Suppressor macrophage treated with lipopolysaccharide for 4 hours (primary cell): ENCODE results near the gene FAS.

ENCODE experiments used
- DNase-seq: peaks from one replicate; pipeline ENCODE4 v3.0.0-alpha.2; 2020

FAS gene

DNA sequence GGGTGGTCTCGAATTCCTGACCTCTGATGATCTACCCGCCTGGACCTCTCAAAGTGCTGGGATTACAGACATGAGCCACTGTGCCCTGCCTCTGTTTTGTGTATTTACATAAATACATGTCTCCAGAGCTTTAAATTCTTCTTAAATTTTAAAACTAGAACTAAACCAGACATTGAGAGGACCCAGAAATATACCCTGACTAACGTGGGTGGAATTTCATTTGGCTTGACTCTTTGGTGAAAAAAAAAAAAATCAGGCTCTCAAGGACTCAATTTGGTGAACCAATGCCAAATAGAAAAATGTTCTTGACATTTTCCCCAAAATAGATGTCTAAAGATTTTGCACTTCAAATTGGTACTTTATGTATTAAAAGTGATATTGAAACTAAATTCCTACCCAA is 16.6 kb upstream of the FAS start:
- no peak for DNase-seq

GRCh38 chr10:88974446-88975376 is 15.9 kb upstream of the FAS start:
- DNase-seq: peak; percentile 33

DNA sequence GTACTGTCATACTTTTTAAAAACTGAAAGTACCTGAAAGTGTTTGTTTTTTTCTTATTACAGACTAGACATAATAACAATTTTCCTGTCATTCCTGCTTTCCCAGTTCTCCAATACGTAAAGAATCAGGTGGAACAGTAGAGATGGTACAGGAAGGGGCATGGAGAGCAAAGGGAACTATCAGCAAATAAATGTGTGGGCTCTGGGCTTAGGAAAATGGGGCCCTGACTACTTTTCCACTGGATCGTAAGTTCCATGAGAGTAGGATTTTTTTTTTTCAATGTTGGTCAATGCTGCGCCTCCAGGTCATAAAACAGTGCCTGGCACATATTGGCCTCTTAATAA is 15.2 kb upstream of the FAS start:
- DNase-seq: no peak

- DNase-seq: no peak
Observed at GRCh38 chr10:88978463-88978862, 12.1 kb upstream of the FAS start.

GRCh38 chr10:88979153-88979562 is 11.4 kb upstream of the FAS start:
- peak; percentile 17 for DNase-seq

GRCh38 chr10:88979603-88980002 is 11.0 kb upstream of the FAS start:
- DNase-seq: no peak

- no peak for DNase-seq
Observed at GRCh38 chr10:88980247-88980646, 10.4 kb upstream of the FAS start.

GRCh38 chr10:88980800-88981199 is 9.8 kb upstream of the FAS start:
- DNase-seq: no peak

DNA sequence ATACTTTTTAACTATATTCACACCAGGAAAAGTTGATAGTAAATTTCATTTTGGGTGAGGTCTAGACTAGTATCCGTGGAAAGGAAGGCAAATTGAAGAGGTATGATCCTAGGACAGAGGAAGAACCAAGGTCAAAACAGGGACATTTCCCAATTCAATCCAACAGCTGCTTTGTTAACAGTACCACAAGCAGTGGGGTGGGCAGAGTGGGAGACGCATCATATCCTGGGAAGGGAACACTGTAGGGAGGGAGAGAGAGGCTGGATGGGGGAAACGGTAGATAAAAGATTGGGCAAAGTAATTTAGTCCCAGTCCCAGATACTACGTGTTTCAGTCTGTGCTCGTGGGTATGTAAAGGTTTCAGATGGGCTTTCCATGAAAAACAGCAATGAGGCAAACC is 9.2 kb upstream of the FAS start:
- no peak for DNase-seq

DNA sequence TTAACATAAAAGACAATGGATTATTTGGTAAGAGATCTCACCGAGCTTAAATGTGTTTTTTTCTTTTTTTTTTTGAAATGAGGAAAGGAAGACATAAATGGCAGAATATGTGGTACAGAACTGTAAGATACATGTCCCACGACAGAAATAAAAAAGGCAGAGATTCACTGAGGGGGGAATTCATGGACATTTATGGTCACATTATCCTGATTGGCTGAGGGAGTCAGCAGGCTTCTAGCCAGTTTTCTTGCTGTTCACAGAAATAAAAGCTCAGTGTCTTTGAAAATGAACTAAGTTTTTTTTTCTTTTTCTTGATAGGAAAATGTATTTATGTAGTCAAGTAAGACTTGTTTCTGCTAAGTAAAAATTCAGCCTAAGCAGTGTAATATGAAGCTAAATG is 8.2 kb upstream of the FAS start:
- no peak for DNase-seq

DNA sequence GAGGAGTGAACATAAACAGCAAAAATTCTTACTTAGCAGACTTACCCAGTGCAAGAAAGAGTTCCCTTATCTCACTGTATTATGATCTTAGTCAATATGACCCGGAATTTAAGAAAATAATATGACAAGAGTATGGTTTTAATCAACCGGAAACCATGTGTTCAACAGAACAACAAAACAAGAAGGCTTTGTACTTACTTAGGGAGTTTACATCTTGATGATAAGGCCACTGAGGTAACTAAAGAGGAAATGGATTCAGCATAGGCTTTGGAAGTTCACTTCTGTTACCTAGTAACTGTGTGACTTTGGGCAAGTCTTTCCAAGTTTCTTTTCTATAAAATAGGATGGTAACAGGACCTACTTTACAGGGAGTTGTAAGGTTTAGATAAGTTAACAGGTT is 7.4 kb upstream of the FAS start:
- no peak for DNase-seq

GRCh38 chr10:88983939-88984338 is 6.7 kb upstream of the FAS start:
- DNase-seq: no peak

GRCh38 chr10:88984525-88984924 is 6.1 kb upstream of the FAS start:
- no peak for DNase-seq

DNA sequence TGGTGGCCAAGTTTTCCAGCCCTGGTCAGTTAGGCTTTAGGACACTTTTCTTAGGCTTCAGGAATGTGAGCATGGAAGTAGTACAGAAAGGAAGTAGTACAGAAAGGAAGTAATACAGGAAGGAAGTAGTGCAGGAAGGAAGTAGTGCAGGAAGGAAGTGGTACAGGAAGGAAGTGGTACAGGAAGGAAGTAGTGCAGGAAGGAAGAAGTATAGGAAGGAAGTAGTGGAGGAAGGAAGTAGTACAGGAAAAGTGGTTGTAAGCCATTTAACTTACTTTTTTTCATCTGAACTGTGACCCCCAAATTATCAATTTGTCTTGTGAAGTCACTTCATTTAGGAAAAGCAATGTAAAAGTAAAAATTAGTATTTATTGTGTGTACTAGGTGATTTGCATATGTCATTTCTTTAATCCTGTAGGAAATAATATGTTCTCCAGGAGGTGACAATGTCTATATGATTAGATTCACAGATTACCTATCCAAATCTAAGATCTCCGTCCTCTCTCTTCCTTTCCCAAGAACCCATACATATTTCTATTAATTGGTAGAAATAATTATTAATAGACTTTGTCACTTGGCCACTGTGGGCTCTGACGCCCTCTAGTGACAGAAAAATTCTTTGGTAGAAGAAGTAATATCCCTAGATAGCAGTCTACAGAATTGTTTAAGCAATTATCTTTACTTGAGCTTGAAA is 3.9 kb upstream of the FAS start:
- peak; percentile 77 for DNase-seq

GRCh38 chr10:88987243-88987725 is 3.3 kb upstream of the FAS start:
- no peak for DNase-seq

DNA sequence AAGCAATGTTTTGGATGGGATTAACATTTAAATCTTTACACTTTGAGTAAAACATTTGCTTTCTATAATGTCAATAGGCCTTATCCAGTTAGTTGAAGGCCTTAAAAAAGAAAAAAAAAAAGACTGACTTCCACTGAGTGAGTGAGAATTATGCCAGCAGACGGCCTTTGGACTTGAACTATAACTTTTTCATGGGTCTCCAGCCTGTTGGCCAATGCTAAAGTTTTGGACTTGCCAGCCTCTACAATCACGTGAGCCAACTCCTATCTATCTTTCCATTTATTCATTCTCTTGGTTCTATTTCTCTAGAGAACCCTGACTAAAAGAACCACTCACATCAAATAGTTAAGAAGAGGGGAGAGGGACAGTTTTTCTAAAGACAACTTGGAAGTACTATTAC is 2.8 kb upstream of the FAS start:
- DNase-seq: no peak

DNA sequence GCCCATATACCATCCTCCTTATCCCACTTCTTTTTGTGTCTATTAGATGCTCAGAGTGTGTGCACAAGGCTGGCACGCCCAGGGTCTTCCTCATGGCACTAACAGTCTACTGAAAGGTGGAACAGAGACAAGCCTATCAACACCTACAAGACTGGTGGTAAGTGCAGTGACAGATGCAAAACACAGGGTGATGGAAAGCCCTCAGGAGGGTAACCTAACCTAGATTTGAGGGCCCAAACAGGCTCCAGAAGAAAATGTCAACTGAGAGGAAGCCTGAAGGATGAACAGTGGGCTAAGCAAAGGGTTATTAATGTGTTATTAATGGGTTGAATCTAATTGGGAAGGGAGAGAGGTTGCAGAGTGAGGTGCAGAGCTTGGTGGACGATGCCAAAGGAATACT is 1.2 kb upstream of the FAS start:
- no peak for DNase-seq

DNA sequence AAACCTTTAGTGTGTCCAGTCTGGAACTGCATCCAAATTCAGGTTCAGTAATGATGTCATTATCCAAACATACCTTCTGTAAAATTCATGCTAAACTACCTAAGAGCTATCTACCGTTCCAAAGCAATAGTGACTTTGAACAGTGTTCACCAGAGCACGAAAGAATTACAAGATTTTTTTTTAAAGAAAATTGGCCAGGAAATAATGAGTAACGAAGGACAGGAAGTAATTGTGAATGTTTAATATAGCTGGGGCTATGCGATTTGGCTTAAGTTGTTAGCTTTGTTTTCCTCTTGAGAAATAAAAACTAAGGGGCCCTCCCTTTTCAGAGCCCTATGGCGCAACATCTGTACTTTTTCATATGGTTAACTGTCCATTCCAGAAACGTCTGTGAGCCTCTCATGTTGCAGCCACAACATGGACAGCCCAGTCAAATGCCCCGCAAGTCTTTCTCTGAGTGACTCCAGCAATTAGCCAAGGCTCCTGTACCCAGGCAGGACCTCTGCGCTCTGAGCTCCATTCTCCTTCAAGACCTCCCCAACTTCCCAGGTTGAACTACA is 694 bp upstream of the FAS start:
- peak; percentile 83 for DNase-seq

DNA sequence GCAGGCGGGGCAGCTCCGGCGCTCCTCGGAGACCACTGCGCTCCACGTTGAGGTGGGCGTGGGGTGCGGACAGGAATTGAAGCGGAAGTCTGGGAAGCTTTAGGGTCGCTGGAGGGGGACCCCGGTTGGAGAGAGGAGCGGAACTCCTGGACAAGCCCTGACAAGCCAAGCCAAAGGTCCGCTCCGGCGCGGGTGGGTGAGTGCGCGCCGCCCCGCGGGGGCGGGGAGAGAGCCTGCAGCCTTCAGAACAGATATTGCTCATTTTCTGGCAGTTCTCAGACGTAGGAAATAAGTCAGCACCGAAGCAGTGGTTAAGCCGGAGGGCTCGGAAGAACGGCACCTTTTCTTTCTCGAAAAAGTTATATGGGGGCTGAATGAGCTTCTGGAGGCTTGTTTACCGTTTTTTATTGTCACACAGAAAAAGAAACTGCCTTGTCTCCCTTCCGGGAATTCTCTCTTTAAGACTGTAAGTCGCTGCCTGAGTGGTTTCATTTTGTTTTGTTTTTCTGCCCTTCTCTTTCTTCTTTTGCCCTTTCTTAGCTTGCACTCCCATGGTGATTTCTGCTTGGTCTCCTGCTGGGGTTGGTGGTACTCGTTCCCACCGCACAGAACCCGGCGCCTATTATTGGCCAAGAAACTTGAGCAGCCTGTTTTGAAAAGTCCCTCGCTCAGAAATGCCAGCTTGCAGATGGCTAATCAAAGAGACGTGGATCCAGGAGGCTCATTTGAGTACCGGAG is 732 bp downstream of the FAS start:
- DNase-seq: peak; percentile 74

DNA sequence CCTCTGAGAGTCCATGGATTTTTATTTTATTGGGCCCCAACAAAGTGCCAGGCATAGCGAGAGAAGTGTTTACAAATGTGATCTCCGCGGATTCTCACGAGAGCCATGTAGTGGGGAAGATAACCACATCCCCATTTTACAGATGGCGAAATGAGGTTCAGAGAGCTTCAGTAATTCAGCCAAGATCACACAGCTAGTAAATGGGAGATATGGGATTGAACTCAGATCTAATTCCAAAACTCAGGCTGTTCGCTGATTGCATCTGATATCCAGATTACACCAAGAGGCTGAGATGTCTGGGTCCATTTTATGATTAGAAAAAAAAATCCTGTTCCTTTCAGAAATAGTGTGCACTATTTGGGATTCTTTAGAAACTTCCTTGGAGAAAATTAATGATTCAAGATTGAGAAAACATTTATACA is 1.3 kb downstream of the FAS start:
- DNase-seq: peak; percentile 69

GRCh38 chr10:88992921-88993524 is 2.4 kb downstream of the FAS start:
- peak; percentile 45 for DNase-seq

DNA sequence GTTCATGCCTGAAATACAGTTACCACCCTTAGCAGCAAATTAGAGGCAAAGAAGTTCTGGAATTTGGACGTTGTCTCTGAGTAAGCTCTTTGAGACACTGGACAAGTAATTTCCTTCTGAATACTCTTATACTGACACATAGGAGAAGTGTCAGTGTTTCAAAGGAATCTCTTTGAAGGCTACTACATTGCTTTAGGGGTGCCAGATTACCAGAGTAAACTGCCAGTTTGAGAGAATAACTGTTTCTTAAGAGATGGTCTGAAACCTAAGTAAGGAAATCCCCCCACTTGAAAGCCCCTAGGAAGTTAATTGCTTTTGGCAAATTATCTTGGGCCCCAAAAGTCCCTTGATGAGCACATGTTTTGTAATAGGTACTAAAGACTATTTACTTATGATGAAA is 3.4 kb downstream of the FAS start:
- DNase-seq: peak; percentile 31
